Measurements from ENCODE around the gene ATOSA.

DNA sequence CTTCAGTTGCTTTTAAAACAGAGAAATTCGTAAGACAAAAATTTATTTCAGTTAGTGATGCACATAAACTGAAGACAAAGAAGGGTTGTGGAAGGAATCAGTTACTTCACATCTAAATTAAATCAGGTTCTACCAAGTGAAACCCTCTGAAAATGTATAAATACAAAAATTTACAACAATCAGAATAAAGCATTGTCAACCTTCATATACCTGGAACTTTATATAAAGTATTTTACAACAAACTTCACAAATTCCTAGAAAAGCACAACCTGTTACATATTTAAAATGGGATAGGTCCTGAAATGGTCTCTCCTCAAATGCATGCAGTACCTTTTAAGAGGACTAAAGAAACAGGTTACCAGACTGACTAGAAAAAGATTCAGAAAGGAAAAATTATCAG, 26.9 kb downstream of the ATOSA start:
- TF ChIP-seq, protein P1, sequence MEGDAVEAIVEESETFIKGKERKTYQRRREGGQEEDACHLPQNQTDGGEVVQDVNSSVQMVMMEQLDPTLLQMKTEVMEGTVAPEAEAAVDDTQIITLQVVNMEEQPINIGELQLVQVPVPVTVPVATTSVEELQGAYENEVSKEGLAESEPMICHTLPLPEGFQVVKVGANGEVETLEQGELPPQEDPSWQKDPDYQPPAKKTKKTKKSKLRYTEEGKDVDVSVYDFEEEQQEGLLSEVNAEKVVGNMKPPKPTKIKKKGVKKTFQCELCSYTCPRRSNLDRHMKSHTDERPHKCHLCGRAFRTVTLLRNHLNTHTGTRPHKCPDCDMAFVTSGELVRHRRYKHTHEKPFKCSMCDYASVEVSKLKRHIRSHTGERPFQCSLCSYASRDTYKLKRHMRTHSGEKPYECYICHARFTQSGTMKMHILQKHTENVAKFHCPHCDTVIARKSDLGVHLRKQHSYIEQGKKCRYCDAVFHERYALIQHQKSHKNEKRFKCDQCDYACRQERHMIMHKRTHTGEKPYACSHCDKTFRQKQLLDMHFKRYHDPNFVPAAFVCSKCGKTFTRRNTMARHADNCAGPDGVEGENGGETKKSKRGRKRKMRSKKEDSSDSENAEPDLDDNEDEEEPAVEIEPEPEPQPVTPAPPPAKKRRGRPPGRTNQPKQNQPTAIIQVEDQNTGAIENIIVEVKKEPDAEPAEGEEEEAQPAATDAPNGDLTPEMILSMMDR (IDR thresholded peaks at IDR 0.05): no peak
- no peak for TF ChIP-seq EZH2 (IDR thresholded peaks at IDR 0.05)
